C4-2B (cell line): Measurements from ENCODE around the gene PKD1L1.
"Not testable (repeated sequence)": the region's sequence is repeated elsewhere in the genome, so short reads cannot be mapped to it uniquely, and the experiment has no call there.

Experiments used
- H3K27ac ChIP-seq: fragments of 450-650 bp; 2 replicates; pipeline ENCODE4 v1.5.1; 2017
- ZFX ChIP-seq: fragments of 450-650 bp; IDR thresholded peaks from 2 replicates; pipeline ENCODE4 v1.6.1; 2017
- TF ChIP-seq, protein P1 (sequence below): fragments of 450-650 bp; conservative IDR thresholded peaks from 2 replicates; pipeline ENCODE4 v1.5.1; 2017; ENCODE audit warnings: mild to moderate bottlenecking

Gene PKD1L1

DNA sequence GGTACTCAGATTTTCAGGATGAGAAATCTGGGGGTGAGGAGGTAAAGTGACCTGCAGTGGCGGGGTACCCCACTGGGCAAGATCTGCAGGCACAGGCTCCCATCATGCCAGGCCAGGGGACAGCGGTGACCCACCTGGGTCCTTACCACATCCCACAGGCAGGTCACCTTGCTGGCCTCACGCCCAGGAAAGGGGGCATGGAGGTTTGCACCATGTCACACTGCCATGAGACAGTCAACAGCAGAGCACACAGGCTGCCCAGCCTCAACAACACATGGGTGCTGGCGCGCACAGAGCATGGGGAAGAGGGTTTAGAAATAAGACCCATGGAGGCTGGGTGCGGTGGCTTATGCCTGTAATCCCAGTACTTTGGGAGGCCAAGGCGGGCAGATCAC, 914 bp downstream of the PKD1L1 start:
- no peak for TF ChIP-seq ZFX
- TF ChIP-seq, protein P1, sequence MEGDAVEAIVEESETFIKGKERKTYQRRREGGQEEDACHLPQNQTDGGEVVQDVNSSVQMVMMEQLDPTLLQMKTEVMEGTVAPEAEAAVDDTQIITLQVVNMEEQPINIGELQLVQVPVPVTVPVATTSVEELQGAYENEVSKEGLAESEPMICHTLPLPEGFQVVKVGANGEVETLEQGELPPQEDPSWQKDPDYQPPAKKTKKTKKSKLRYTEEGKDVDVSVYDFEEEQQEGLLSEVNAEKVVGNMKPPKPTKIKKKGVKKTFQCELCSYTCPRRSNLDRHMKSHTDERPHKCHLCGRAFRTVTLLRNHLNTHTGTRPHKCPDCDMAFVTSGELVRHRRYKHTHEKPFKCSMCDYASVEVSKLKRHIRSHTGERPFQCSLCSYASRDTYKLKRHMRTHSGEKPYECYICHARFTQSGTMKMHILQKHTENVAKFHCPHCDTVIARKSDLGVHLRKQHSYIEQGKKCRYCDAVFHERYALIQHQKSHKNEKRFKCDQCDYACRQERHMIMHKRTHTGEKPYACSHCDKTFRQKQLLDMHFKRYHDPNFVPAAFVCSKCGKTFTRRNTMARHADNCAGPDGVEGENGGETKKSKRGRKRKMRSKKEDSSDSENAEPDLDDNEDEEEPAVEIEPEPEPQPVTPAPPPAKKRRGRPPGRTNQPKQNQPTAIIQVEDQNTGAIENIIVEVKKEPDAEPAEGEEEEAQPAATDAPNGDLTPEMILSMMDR, result no peak
- H3K27ac ChIP-seq, result no peak overlapping the region

DNA sequence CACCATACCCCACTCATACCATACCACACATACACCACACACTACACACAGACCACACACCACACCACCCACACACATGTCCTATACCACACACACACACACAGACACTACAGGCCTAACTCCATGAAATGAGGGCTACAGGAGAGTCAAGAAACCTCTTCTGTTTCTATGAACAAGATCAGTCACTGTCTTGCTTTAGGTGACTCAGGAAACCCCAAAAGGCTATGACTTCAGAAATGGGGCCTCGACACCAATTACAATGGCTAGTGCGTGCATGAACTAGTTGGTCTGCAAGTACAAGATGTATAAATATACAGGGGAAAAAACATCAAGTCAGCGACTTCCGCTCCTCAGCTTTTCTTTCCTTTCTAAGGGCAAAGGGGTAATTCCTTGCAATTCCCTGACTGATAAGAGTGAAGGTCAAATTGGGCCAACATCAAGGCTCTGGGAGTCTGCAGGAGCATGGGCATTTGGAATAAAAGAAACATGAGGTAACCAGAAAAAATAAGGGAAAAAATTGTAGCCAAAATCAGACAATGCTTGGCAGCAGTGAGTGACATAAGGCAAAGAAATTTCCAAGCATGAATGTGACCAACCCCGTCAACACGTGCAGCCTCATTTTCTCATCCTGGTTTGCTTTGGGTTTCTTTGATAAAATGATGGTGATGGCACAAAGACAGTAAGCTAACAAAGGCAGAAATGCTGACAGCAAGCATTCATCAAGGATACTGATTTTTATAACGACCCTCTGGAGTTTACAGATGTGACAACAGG, 1.5 kb downstream of the PKD1L1 start:
- no peak overlapping the region for H3K27ac ChIP-seq
- no peak for TF ChIP-seq ZFX
- TF ChIP-seq, protein P1, result no peak

DNA sequence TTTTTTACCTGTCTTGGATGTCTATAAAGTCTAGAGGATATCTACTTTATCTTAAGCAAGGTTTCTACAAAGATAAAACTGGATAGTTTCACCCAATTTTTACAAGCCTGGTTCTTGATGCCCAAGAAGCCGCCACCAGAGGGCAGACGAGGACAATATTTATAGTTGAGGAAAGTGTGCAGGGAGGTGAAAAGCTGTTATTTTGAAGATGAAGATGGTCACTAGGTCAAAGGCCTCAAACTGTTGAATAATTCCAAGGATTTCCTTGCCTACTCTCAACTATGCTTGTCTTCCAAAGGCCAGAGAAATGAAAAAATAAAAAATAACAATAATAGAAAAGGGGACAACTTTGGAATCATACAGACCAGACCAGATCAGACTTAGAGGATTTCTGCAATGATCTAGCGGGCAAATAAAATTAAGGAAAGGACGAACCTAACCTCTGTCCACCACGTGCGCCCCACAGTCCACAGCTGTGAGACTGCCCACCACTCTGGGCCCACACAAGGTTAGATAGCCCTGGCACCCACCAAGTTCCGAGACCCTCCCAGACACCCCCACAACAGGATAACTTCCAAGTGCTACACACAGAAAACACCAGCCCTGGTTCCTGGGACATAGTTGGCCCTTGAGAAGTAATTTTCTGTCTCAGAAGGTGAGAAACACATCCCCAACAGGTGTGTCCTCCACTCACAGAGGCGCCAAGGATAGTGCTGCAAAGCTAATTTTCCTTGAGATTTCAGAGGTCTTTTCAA, 2.8 kb downstream of the PKD1L1 start:
- no peak overlapping the region for H3K27ac ChIP-seq
- TF ChIP-seq ZFX, result no peak
- TF ChIP-seq, protein P1, result peak; percentile 84

DNA sequence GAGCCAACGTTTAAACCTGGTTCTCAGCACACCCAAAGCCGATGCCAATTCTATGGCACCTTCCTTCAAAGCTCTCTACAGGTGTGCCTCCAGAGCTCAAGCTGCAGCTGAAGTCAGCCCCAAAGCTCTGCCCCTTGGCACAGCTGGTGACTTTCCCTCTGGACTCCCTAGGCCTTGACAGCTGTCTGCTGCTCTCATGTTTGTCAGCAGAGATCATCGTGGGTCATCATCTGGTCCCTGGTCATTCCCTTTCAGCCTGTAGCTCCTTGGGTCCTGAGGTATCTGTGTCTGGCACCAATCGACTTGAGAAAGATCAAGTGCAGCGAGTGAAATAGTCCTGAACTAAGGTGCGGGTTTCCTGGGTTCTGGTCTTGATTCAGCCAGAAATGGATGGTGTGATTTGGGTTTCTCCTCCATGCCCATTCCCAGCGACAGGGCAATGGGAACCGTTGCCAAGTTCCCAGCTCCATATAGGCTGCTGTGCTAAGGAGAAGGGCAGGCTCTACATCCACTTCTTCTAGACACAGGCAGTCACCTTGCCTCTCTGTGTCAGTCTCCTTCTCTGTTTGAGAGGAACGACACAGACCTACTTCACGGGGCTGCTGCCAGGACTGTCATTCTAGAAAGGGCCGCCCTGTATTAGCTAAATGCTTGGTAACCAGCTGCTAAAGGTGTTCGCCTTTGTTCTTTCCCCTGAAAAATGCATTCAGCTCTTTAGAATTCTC, 3.6 kb downstream of the PKD1L1 start:
- no peak overlapping the region for H3K27ac ChIP-seq
- TF ChIP-seq ZFX, result no peak
- TF ChIP-seq, protein P1, result no peak

DNA sequence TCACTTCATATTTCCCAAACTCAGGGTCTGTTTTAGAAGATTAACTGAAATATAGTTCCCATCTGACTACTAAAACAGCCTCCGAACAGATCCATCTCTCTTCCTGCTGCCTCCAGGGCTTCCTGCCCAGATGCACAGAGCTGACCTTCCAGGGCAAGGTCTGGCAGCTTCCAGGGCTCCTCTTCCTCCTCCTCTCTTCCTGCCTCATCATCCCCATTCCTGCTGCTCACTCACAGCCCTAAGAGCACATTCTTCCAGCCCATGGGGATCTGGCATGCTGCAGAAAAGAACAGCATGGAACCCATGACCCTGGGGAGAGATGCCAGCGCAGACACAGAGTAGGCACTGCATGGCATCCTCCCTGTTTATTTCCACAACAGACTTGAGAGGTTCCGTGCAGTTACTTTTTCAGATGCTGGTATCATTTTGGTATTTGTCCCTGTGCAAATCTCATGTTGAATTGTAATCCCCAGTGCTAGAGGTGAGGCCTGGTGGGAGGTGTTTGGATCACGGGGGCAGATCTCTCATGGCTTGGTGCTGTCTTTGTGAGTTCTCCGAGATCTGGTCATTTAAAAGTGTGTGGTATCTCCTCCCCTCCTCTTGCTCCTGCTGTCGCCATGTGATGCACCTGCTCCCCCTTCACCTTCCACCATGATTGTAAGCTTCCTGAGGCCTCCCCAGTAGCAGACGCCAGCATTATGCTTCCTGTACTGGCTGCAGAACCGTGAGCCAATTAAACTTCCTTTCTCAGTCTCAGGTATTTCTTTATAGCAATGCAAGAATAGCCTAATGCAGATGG, 4.4 kb downstream of the PKD1L1 start:
- TF ChIP-seq ZFX, result no peak
- TF ChIP-seq, protein P1, result no peak
- no peak overlapping the region for H3K27ac ChIP-seq

DNA sequence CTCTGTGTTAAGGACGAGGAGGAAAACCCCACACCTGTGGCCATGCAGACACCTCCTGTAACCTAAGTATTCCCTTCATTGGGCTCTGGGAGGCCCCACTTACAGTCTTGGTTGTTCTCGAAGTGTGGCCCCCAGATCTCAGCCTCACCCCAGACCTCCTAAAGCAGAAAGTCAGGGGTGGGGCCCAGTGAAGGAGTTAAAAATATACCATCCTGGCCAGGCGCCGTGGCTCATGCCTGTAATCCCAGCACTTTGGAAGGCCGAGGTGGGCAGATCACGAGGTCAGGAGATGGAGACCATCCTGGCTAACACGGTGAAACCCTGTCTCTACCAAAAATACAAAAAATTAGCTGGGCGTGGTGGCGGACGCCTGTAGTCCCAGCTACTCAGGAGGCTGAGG, 5.6 kb downstream of the PKD1L1 start:
- not testable (repeated sequence) for H3K27ac ChIP-seq

DNA sequence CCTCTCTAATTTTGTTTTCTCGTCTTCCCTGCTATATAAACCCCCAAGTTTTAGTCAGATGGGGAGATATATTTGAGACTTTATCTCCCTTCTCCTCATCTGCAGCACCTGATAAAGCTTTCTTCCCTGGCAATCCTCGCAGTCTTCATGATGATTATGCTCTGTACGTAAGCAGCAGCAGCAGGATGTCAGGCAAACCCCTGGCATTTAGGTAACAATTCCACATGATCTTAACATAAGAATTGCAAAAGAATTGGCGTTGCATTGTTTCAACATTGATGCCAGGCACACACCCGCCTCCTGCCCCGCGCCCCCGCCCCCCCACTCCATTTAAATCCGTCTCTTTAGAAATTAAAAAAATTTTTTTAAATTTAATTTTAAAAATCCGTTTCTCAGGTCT, 6.1 kb downstream of the PKD1L1 start:
- TF ChIP-seq ZFX, result no peak
- TF ChIP-seq, protein P1, result no peak
- no peak overlapping the region for H3K27ac ChIP-seq
